ENCODE data around the gene LGALS3. TPM values are rescaled to one million over a fixed set of nuclear protein-coding genes. Genes with fewer than 3 reads are reported as not detected.

LGALS3 gene
- total RNA-seq, 1 donor from 2014 or later = 120 TPM

DNA sequence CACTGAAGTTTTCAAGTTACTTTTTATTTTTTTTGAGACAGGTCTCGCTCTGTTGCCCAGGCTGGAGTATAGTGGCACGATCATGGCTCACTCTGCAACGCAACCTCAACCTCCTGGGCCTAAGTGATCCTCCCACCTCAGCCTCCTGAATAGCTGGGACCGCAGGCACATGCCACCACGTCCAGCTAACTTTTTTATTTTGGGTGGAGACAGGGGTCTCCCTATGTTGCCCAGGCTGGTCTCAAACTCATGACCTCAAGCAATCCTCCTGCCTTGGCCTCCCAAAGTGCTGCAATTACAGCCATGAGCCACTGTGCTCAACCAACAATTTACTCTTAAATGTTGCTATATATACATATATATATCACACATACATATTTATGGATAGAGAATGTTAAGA lies 27.4 kb upstream of the LGALS3 start:
- H3K27me3 Mint-ChIP-seq = no peaks in the 10 kb centered on the region
- peaks cover 7% of the 10 kb centered on the region for H3K36me3 Mint-ChIP-seq
- TF ChIP-seq, protein P1, sequence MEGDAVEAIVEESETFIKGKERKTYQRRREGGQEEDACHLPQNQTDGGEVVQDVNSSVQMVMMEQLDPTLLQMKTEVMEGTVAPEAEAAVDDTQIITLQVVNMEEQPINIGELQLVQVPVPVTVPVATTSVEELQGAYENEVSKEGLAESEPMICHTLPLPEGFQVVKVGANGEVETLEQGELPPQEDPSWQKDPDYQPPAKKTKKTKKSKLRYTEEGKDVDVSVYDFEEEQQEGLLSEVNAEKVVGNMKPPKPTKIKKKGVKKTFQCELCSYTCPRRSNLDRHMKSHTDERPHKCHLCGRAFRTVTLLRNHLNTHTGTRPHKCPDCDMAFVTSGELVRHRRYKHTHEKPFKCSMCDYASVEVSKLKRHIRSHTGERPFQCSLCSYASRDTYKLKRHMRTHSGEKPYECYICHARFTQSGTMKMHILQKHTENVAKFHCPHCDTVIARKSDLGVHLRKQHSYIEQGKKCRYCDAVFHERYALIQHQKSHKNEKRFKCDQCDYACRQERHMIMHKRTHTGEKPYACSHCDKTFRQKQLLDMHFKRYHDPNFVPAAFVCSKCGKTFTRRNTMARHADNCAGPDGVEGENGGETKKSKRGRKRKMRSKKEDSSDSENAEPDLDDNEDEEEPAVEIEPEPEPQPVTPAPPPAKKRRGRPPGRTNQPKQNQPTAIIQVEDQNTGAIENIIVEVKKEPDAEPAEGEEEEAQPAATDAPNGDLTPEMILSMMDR (conservative IDR thresholded peaks at IDR 0.05) = no peak
- peak overlapping the region; percentile 100 for H3K27ac Mint-ChIP-seq
- peaks cover 10% of the 10 kb centered on the region for H3K9me3 Mint-ChIP-seq
- H3K4me3 Mint-ChIP-seq = peak overlapping the region; percentile 86
- DNase-seq (ENCODE audit: extremely low spot score, unreplicated experiment) = no peak
- H3K4me1 Mint-ChIP-seq (ENCODE audit: unreplicated experiment) = peaks cover 43% of the 10 kb centered on the region

DNA sequence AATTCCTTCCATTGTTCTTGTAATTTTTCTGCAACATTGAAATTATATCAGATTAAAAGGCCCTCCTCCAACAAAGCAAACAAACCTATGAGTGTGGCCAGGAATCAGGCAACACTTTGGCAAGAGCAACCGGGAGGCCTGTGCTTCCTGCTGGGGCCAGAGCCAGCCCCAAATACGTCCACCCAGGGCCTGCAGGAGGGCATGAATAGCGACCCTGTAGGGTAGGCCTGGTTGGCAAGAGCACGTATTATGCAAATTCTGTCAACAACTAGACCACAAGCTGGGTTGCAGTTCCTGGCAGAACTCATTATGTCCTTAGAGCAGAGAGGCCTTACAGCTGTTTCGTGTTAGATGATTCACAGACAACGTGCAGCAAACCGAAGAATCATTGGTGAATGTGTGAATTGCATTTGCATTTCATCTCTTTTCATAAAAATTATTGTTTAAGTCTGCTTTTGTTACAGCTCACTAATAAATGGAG lies 26.9 kb upstream of the LGALS3 start:
- DNase-seq (ENCODE audit: extremely low spot score, unreplicated experiment) = no peak
- Mint-ChIP-seq H3K9me3 (peaks cover 10% of the 10 kb centered on the region), H3K27me3 (no peaks in the 10 kb centered on the region), H3K36me3 (peaks cover 7% of the 10 kb centered on the region), H3K27ac (peak overlapping the region; percentile 100), H3K4me3 (peak overlapping the region; percentile 86), H3K4me1 (ENCODE audit: unreplicated experiment) (peaks cover 42% of the 10 kb centered on the region)
- TF ChIP-seq, protein P1 (conservative IDR thresholded peaks at IDR 0.05) = no peak

DNA sequence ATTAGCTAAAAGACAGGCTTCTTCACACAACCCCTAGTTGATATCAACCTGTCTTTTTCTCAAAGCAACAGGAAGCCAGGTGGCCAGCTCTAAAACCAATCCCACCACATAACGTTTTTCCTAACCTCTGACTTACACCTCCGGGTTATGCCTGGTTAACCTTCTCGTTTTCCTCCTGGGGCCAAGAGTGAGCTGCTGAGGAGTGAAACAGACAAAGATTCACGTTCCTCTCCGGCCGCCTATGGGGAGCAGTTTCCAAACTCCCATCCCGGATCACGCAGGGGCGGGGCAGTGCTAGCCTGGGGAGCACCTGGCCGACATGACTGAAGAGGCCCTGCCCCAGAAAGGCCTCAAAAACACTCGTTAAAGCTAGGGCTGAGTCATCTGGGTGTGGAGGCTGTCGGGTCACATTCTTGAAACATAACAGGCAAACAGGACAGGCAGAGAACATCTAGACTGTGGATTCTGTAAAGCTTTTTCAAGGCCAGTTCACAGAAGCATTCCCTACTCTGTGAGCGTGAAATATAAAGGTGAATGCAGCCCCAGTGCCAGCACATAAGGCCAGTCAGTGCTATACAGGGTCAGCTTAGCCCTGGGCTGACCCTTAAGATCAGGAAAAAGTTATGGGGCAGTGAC lies 25.9 kb upstream of the LGALS3 start:
- peak overlapping the region; percentile 100 for H3K27ac Mint-ChIP-seq
- peaks cover 14% of the 10 kb centered on the region for H3K9me3 Mint-ChIP-seq
- TF ChIP-seq, protein P1 (conservative IDR thresholded peaks at IDR 0.05) = no peak
- peaks cover 42% of the 10 kb centered on the region for H3K4me1 Mint-ChIP-seq (ENCODE audit: unreplicated experiment)
- H3K36me3 Mint-ChIP-seq = peaks cover 10% of the 10 kb centered on the region
- no peaks in the 10 kb centered on the region for H3K27me3 Mint-ChIP-seq
- DNase-seq (ENCODE audit: extremely low spot score, unreplicated experiment) = peak; percentile 77
- peak overlapping the region; percentile 86 for H3K4me3 Mint-ChIP-seq

DNA sequence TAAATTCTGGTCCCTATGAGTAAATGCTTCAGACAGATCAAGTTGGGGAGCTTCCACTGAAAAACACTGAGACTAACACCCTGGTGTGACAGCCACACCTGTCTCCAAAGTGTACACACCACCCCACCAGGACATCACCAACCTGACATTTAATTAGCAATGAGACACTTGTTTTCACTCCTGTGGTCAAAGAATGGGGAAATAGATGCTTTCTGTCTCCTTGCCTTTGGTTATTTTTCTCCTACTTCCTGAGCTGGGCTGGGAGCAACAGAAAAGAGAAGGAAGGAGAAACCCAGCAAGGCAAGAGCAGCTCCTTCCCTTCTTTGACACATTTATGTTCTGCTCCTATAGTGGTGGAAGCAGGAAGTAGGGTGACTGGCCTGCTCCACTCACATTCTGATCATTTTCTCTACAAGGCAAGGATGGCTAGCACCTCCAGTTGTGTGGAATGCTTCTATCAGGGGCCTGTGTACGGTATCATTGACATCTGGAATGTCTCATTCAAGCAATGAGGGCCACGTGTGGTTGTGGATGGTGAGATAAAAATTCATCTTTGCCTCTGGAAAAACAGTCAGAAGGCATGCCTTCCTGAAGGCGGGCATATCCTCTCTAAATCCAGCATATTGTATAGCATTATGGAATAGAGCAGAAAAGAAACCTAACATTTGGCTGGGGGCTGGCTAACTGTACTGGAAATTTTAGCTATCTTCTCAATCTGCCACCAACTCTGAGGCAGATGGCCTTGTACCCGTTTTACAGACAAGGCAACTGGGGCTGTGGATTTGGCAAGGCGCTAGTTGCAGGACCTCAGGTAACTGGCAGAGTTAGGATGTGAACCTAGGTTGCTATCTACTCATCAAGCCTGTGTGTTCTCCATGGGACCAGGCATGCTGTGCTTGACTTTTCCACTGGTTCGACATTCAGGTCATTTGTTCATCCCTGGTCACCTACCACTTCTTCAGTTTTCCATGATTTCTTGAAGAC lies 24.8 kb upstream of the LGALS3 start:
- peak overlapping the region; percentile 86 for H3K4me3 Mint-ChIP-seq
- peaks cover 42% of the 10 kb centered on the region for H3K4me1 Mint-ChIP-seq (ENCODE audit: unreplicated experiment)
- TF ChIP-seq, protein P1 (conservative IDR thresholded peaks at IDR 0.05) = no peak
- peaks cover 10% of the 10 kb centered on the region for H3K36me3 Mint-ChIP-seq
- H3K9me3 Mint-ChIP-seq = peaks cover 14% of the 10 kb centered on the region
- peak overlapping the region; percentile 100 for H3K27ac Mint-ChIP-seq
- no peak for DNase-seq (ENCODE audit: extremely low spot score, unreplicated experiment)
- no peaks in the 10 kb centered on the region for H3K27me3 Mint-ChIP-seq

DNA sequence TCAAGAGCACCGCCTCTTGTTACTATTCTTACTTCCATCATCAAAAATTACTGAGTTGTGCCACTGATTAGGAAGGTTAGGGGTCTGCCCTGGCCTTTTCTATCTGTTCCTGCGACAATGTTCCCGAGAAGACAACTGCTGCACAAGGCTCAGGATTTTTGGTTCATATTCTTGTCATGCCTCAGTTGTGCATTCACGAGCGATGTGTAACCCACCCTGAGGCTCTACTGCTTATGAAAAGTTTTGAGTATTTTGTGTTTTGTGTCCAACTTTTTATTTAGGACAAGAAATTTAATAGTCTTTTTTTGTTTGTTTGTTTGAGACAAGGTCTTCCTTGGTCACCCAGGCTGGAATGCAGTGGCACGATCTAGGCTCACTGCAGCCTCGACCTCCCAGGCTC lies 23.1 kb upstream of the LGALS3 start:
- no peaks in the 10 kb centered on the region for H3K27me3 Mint-ChIP-seq
- TF ChIP-seq, protein P1 (conservative IDR thresholded peaks at IDR 0.05) = no peak
- H3K4me3 Mint-ChIP-seq = no peak overlapping the region
- peaks cover 14% of the 10 kb centered on the region for H3K9me3 Mint-ChIP-seq
- peaks cover 35% of the 10 kb centered on the region for H3K4me1 Mint-ChIP-seq (ENCODE audit: unreplicated experiment)
- peaks cover 10% of the 10 kb centered on the region for H3K36me3 Mint-ChIP-seq
- H3K27ac Mint-ChIP-seq = peak overlapping the region; percentile 61
- DNase-seq (ENCODE audit: extremely low spot score, unreplicated experiment) = no peak

All from type B pancreatic cell (in vitro differentiated cells).